Gastroesophageal sphincter (tissue), 3 donors: ENCODE results near the gene AQP6.

Source experiments
- CTCF ChIP-seq, 4 experiments: fragments of 200-600 bp in 2 of 4; fragments of 450-650 bp in 2 of 4; sonication (generic) in 1 of 4; IDR thresholded peaks; one replicate each; pipeline ENCODE4 v1.5.1; 2017 to 2019; ENCODE audit warnings: antibody characterized with exemption in 4 of 4, mild to moderate bottlenecking in 2 of 4, moderate library complexity in 2 of 4
- EP300 ChIP-seq: sonication (generic); formaldehyde crosslinking; IDR thresholded peaks from one replicate; pipeline ENCODE4 v1.6.1; 2017; ENCODE audit warnings: antibody characterized with exemption, mild to moderate bottlenecking

- no peak for TF ChIP-seq CTCF (IDR thresholded peaks at IDR 0.05)
- TF ChIP-seq EP300 = no peak
These were observed 33.5 kb downstream of the AQP6 start for GRCh38 chr12:50006280-50006679.
